ENCODE measurements around the gene DNAJC7. TPM values are rescaled to one million over a fixed set of nuclear protein-coding genes. Genes with fewer than 3 reads are reported as not detected.

The DNAJC7 gene
- total RNA-seq, 6 experiments from 2014 or later: 32.7 to 40.3 (median 35.2) TPM

DNA sequence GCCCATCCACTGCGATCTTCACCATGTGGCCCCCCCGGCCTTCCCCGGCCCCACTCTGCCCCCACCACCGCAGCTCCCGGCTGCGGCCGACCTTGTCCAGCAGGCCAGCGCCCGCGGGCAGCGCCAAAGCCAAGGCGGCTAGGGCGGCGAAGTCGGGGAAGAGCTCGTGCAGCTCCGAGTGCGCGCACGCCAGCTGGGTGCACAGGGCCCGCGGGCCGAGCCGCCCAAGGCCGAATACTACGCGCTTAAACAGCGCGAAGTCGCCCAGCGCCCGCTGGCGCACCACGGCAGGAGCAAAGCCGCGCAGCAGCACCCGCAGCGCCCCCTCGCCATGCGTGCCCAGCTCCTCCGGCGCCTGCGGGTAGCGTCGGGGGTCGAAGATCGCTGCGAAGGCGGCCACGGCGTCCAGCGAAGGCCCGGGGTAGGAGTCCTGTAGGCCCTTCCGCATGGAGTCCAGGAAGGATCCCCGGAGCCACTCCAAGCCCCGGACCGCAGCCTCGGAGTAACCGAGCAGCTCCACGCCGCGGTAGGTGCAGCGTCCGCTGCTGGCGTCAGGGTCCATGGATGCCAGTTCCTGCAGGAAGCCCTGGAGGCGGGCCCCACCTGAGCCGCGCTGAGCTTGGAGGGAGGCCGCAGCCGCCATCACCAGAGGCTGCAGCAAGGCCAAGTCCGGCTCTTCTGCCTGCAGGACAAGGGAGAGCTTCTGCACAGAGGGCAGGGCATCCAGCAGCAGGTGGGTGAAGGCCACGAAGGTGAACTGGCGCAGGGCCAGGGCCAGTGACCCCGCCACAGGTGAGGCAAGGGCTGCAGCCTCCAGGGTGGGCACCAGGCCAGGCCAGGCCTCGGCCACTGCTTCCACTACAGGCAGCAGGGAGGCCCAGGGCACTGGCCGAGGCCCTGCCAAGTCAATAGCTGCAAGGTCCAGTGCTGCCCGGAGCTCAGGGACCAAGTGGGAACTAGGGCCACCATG, 22.8 kb upstream of the DNAJC7 start:
- no peak for TF ChIP-seq POLR2A (IDR thresholded peaks at IDR 0.05)
- TF ChIP-seq, protein P1, sequence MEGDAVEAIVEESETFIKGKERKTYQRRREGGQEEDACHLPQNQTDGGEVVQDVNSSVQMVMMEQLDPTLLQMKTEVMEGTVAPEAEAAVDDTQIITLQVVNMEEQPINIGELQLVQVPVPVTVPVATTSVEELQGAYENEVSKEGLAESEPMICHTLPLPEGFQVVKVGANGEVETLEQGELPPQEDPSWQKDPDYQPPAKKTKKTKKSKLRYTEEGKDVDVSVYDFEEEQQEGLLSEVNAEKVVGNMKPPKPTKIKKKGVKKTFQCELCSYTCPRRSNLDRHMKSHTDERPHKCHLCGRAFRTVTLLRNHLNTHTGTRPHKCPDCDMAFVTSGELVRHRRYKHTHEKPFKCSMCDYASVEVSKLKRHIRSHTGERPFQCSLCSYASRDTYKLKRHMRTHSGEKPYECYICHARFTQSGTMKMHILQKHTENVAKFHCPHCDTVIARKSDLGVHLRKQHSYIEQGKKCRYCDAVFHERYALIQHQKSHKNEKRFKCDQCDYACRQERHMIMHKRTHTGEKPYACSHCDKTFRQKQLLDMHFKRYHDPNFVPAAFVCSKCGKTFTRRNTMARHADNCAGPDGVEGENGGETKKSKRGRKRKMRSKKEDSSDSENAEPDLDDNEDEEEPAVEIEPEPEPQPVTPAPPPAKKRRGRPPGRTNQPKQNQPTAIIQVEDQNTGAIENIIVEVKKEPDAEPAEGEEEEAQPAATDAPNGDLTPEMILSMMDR (IDR thresholded peaks at IDR 0.05): no peak
- H3K27ac ChIP-seq: no peak overlapping the region
- no peaks in the 10 kb centered on the region for H3K9me3 ChIP-seq
- intact Hi-C loops (cut with DNase I): no loop called here
- no peaks in the 10 kb centered on the region for H3K36me3 ChIP-seq
- H3K4me3 ChIP-seq: peak overlapping the region in 1 of 3 donors; percentile 24
- ATAC-seq (peak; percentile 46 to 86 (median 59)), DNase-seq (peak in 1 of 3 donors; percentile 80)
- WGBS (ENCODE audit: insufficient coverage, low coverage, low lambda C conversion rate, missing lambda C conversion rate): 72% methylated on average over 11 of the region's 77 CpGs
- H3K4me1 ChIP-seq: no peaks in the 10 kb centered on the region
- no peaks in the 10 kb centered on the region for H3K27me3 ChIP-seq

DNA sequence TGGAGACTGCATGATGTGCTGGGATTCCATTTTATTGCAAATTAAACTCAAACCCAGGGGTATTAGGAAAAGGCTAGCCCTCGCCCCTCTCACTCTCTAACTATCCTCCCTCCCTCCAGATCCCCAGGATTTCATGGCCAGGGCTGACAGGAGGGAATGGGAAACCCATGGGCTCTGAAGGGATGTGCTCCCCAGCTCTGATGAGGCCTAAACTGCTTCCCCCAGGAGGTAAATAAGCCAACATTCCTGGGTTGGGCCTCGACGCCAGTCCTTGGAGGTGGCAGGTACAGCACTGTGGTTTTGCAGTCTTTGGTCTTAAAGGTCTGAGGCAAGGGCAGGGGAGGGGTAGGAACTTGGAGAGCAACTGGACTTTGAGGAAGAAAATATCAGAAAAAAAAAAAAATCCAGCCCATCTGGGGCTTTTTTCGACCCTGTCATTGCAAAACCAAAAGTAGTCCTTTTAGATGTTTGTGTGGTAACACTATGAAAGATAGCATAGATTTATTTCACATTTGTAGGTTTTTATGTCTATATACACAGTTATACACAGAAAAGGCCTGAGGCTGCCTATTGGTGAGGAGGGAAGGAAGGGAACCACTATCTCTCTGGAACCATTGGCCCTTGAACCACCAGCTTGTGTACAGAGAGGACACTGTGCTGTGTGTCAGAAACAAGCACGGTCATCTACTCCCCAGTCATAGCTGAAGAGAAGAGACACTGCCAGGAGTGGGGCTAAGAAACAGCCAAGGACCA, 21.2 kb upstream of the DNAJC7 start:
- Histone ChIP-seq H3K4me1 (no peaks in the 10 kb centered on the region), H3K9me3 (no peaks in the 10 kb centered on the region), H3K36me3 (no peaks in the 10 kb centered on the region), H3K27me3 (no peaks in the 10 kb centered on the region), H3K4me3 (no peak overlapping the region), H3K27ac (no peak overlapping the region)
- no peak for TF ChIP-seq POLR2A (IDR thresholded peaks at IDR 0.05)
- TF ChIP-seq, protein P1 (IDR thresholded peaks at IDR 0.05): no peak
- no peak for ATAC-seq
- WGBS (ENCODE audit: insufficient coverage, low coverage, low lambda C conversion rate, missing lambda C conversion rate): 75% methylated on average over 5 of the region's 5 CpGs
- DNase-seq: no peak
- intact Hi-C loops (cut with DNase I): no loop called here

DNA sequence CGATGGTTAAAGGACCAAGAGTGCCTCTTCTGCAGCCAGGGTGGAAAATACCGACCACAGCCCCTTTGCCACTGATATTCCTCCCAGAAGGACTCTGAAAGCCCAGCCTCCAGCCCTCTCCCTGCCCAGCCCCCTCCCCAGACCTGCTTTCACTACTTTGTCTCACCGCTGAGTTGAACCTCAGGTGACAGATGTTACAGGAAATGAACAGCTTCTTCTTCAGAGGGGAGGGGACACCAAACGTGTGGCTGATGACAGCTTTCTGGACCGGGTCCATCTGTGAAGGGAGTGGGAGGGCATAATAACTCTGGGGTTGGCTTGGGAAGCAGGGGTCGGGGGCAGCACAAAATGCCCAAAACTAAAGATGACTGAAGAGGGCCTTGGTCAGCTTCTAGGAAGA, 16.8 kb upstream of the DNAJC7 start:
- intact Hi-C loops (cut with DNase I): no loop called here
- no peak for TF ChIP-seq POLR2A (IDR thresholded peaks at IDR 0.05)
- TF ChIP-seq, protein P1 (IDR thresholded peaks at IDR 0.05): no peak
- Histone ChIP-seq H3K4me3 (no peak overlapping the region), H3K9me3 (no peaks in the 10 kb centered on the region), H3K4me1 (peaks cover 0 to 7% (median 0%) of the 10 kb centered on the region in 4 donors), H3K36me3 (no peaks in the 10 kb centered on the region), H3K27me3 (no peaks in the 10 kb centered on the region), H3K27ac (no peak overlapping the region)
- DNase-seq (no peak), ATAC-seq (no peak)
- 31% methylated on average over 3 of the region's 6 CpGs for whole genome bisulfite sequencing (ENCODE audit: insufficient coverage, low coverage, low lambda C conversion rate, missing lambda C conversion rate)

DNA sequence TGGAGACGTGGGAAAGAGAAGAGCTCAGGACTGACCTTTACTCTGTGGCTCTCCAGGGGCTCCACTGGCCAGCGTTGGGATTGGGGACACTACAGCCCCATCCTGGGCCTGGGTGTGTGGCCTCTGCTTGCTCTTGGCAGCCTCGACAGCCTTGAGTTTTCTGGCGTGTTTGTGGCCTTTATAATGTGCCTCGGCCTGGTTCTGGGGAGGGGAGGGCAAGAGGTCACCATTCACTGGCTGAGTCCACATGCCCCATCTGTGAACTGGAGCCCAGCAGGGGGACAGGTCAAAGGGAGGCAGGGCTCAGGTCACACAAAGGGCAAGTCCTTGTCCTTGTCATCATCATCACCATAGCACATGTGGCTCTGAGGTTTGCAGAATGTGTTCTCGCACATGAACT, 14.3 kb upstream of the DNAJC7 start:
- no peaks in the 10 kb centered on the region for H3K27me3 ChIP-seq
- H3K27ac ChIP-seq: no peak overlapping the region
- ATAC-seq (peak; percentile 54 to 88 (median 64)), DNase-seq (no peak)
- no peak overlapping the region for H3K4me3 ChIP-seq
- intact Hi-C loops (cut with DNase I): no loop called here
- 40% methylated on average over 3 of the region's 6 CpGs for WGBS (ENCODE audit: insufficient coverage, low coverage, low lambda C conversion rate, missing lambda C conversion rate)
- TF ChIP-seq, protein P1 (IDR thresholded peaks at IDR 0.05): no peak
- no peak for TF ChIP-seq POLR2A (IDR thresholded peaks at IDR 0.05)
- peaks cover 0 to 7% (median 0%) of the 10 kb centered on the region in 4 donors for H3K4me1 ChIP-seq
- H3K9me3 ChIP-seq: no peaks in the 10 kb centered on the region
- no peaks in the 10 kb centered on the region for H3K36me3 ChIP-seq

Data from right lobe of liver (tissue), 6 donors.